ENCODE data around the gene MKKS. TPM values are rescaled to one million over a fixed set of nuclear protein-coding genes. Genes with fewer than 3 reads are reported as not detected.

The MKKS gene
- total and polyA plus RNA-seq, 2 of the 13 experiments (the other 11 are each of a cell fraction or from before 2014, with no cell fraction given), result 26.7 to 34.5 TPM

DNA sequence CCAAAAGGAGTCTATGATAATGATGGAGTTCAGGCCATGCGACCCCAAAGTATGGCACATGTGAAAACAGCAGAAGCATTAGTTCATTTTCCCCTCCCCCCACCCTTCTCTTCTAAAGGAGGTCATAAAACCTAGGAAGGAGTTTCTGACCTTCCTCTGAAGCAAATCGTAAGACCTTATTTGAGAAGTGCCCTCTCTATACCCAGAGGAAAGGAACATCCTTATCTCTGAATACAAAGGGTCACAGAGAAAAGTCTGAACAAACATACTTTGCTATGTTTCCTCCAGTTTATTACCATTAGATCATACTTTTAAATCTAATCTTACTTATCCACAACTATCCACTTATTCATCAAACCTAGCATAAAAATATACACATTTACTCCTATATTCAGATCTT lies 49.7 kb upstream of the MKKS start (continued):
- TF ChIP-seq, protein P1, sequence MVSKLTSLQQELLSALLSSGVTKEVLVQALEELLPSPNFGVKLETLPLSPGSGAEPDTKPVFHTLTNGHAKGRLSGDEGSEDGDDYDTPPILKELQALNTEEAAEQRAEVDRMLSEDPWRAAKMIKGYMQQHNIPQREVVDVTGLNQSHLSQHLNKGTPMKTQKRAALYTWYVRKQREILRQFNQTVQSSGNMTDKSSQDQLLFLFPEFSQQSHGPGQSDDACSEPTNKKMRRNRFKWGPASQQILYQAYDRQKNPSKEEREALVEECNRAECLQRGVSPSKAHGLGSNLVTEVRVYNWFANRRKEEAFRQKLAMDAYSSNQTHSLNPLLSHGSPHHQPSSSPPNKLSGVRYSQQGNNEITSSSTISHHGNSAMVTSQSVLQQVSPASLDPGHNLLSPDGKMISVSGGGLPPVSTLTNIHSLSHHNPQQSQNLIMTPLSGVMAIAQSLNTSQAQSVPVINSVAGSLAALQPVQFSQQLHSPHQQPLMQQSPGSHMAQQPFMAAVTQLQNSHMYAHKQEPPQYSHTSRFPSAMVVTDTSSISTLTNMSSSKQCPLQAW (CRISPR knock-in tag; IDR thresholded peaks at IDR 0.05), result no peak

DNA sequence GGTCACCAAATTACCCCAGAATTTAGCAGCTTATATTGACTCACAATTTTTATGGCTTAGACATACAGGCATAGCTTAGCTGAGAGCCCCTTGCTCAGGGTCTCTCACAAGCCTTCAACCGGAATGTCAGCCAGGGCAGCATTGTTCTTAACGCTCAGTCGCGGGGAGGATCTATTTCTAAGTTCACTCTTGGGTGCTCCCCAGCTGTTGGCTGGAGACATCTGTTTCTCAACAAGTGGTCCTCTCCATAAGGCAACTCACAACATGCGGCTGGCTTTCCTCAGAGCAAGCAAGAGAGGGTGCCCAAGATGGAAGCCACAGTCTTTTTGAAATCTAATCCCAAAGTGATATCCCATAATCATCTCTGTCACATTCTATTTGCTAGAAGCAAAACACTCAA lies 47.7 kb upstream of the MKKS start:
- BruUV-seq (replicated peaks), result no TSS peak
- WGBS (ENCODE audit: low lambda C conversion rate), result 90% methylated on average over 5 of the region's 5 CpGs
- H3K9ac ChIP-seq (ENCODE audit: insufficient read depth, low read depth, low read length), result no peak overlapping the region
- in situ Hi-C loops (cut with HindIII; ENCODE audit: extremely low pct_ligation_motif_present, low pct_unique_long_range_greater_than_20kb) (no loop called here), intact Hi-C loops (cut with micrococcal nuclease; ENCODE audit: unreplicated experiment) (no loop called here)
- H3K27ac ChIP-seq (ENCODE audit: extremely low read length, insufficient read depth, low read length), result no peak overlapping the region
- FAIRE-seq (no peak), ATAC-seq (no peak), DNase-seq (ENCODE audit: low spot score) (no peak)
- H3K4me3 ChIP-seq (replicated peaks in 1 of 3; ENCODE audit: insufficient read depth in 1 of 3, low read depth in 2 of 3, low read length in 3 of 3), result no peak overlapping the region
- no peaks in the 10 kb centered on the region for H3K27me3 ChIP-seq (ENCODE audit: control insufficient read depth in 1 of 2, insufficient read depth in 2 of 2, low read length in 2 of 2)
- peaks cover 9% of the 10 kb centered on the region; the same call in 1 of the 2 replicates for H3K4me1 ChIP-seq (ENCODE audit: insufficient read depth, low read length)
- H3K79me2 ChIP-seq (ENCODE audit: insufficient read depth, low read length), result no peaks in the 10 kb centered on the region
- POLR2A ChIA-PET, result no interaction called here
- CTCF ChIA-PET (ENCODE audit: low intra/inter-chr PET ratio, low total read pairs), result no interaction called here
- H2AFZ ChIP-seq (ENCODE audit: low read length), result no peak overlapping the region
- no peaks in the 10 kb centered on the region for H3K36me3 ChIP-seq (replicated peaks in 1 of 2; ENCODE audit: control insufficient read depth in 1 of 2, insufficient read depth in 2 of 2, low read length in 2 of 2)
- no peak for TF ChIP-seq ZNF781 (CRISPR knock-in tag; IDR thresholded peaks at IDR 0.05; ENCODE audit: borderline replicate concordance, not compliant biosample characterization)
- TF ChIP-seq ZNF556 (CRISPR knock-in tag; IDR thresholded peaks at IDR 0.05; ENCODE audit: borderline replicate concordance), result no peak
- no peak for TF ChIP-seq ERF (CRISPR knock-in tag; IDR thresholded peaks at IDR 0.05)
- TF ChIP-seq SNAI1 (CRISPR knock-in tag; IDR thresholded peaks at IDR 0.05; ENCODE audit: borderline replicate concordance), result no peak
- no peaks in the 10 kb centered on the region for H4K20me1 ChIP-seq (ENCODE audit: insufficient read depth, low read length)
- no peak overlapping the region for H3K4me2 ChIP-seq (ENCODE audit: low read depth, low read length)
- no peaks in the 10 kb centered on the region for H3K9me3 ChIP-seq (ENCODE audit: low read length)

DNA sequence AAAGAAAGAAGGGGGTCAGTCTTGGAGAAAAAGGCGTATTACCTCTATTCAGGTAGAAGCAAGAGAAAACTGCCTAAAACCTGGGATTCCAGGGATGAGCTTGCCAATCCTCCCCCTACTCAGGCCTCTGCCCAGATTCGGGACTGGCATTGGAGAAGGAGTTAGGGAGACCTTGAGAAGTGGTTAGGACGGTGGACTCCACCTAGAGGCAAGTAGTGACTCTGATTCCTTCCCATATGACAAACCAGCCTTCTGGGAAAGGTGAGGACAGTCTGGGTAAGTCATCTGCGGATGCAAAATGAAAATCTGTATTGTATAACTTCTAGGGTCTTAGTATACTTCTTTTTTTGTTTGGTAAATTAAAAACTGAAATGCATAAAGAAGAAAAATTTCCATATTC lies 44.9 kb upstream of the MKKS start:
- Histone ChIP-seq H3K27me3 (ENCODE audit: control insufficient read depth in 1 of 2, insufficient read depth in 2 of 2, low read length in 2 of 2) (no peaks in the 10 kb centered on the region), H3K27ac (ENCODE audit: extremely low read length, insufficient read depth, low read length) (no peak overlapping the region), H4K20me1 (ENCODE audit: insufficient read depth, low read length) (no peaks in the 10 kb centered on the region), H3K79me2 (ENCODE audit: insufficient read depth, low read length) (no peaks in the 10 kb centered on the region), H3K4me1 (ENCODE audit: insufficient read depth, low read length) (peaks cover 9% of the 10 kb centered on the region; the same call in 1 of the 2 replicates), H3K9me3 (ENCODE audit: low read length) (no peaks in the 10 kb centered on the region), H2AFZ (ENCODE audit: low read length) (no peak overlapping the region), H3K36me3 (replicated peaks in 1 of 2; ENCODE audit: control insufficient read depth in 1 of 2, insufficient read depth in 2 of 2, low read length in 2 of 2) (no peaks in the 10 kb centered on the region), H3K4me2 (ENCODE audit: low read depth, low read length) (no peak overlapping the region), H3K4me3 (replicated peaks in 1 of 3; ENCODE audit: insufficient read depth in 1 of 3, low read depth in 2 of 3, low read length in 3 of 3) (no peak overlapping the region), H3K9ac (ENCODE audit: insufficient read depth, low read depth, low read length) (no peak overlapping the region)
- FAIRE-seq, result no peak
- peak; percentile 40; the same call in 1 of the 3 replicates for ATAC-seq
- DNase-seq (ENCODE audit: low spot score), result no peak
- in situ Hi-C loops (cut with HindIII; ENCODE audit: extremely low pct_ligation_motif_present, low pct_unique_long_range_greater_than_20kb) (loop anchor here (10.0 kb wide), 1 partner anchor 64 kb away; no protein-coding TSS in a partner anchor), intact Hi-C loops (cut with micrococcal nuclease; ENCODE audit: unreplicated experiment) (no loop called here)
- CTCF ChIA-PET (ENCODE audit: low intra/inter-chr PET ratio, low total read pairs), result no interaction called here
- WGBS (ENCODE audit: low lambda C conversion rate), result 94% methylated on average over 4 of the region's 4 CpGs
- BruUV-seq (replicated peaks), result no TSS peak
- POLR2A ChIA-PET, result no interaction called here
- TF ChIP-seq ZNF556 (CRISPR knock-in tag; IDR thresholded peaks at IDR 0.05; ENCODE audit: borderline replicate concordance) (peak; percentile 64; the same call in 1 of the 2 replicates), IKZF4 (CRISPR knock-in tag; IDR thresholded peaks at IDR 0.05; ENCODE audit: borderline replicate concordance, low read depth, not compliant biosample characterization) (no peak)

All from HepG2 (cell line).